AG10803 (cell line): ENCODE measurements around the gene TENM3.

Experiments used
- DNase-seq: peaks from one replicate; pipeline ENCODE4 v3.0.0; 2010; ENCODE audit warnings: low read depth
- H3K4me3 ChIP-seq: 2 replicates; pipeline ENCODE4 v1.5.1; 2011; ENCODE audit warnings: mild to moderate bottlenecking, low read length, control low read depth
- TF ChIP-seq, protein P1 (sequence below): conservative IDR thresholded peaks from 2 replicates; pipeline ENCODE4 v1.5.1; 2011; ENCODE audit warnings: mild to moderate bottlenecking, low read length, control low read depth, inconsistent platforms

TENM3 gene

GRCh38 chr4:182649698-182650477, 406.7 kb downstream of the TENM3 start:
- DNase-seq, result no peak
- no peak overlapping the region for H3K4me3 ChIP-seq
- TF ChIP-seq, protein P1, sequence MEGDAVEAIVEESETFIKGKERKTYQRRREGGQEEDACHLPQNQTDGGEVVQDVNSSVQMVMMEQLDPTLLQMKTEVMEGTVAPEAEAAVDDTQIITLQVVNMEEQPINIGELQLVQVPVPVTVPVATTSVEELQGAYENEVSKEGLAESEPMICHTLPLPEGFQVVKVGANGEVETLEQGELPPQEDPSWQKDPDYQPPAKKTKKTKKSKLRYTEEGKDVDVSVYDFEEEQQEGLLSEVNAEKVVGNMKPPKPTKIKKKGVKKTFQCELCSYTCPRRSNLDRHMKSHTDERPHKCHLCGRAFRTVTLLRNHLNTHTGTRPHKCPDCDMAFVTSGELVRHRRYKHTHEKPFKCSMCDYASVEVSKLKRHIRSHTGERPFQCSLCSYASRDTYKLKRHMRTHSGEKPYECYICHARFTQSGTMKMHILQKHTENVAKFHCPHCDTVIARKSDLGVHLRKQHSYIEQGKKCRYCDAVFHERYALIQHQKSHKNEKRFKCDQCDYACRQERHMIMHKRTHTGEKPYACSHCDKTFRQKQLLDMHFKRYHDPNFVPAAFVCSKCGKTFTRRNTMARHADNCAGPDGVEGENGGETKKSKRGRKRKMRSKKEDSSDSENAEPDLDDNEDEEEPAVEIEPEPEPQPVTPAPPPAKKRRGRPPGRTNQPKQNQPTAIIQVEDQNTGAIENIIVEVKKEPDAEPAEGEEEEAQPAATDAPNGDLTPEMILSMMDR, result no peak

DNA sequence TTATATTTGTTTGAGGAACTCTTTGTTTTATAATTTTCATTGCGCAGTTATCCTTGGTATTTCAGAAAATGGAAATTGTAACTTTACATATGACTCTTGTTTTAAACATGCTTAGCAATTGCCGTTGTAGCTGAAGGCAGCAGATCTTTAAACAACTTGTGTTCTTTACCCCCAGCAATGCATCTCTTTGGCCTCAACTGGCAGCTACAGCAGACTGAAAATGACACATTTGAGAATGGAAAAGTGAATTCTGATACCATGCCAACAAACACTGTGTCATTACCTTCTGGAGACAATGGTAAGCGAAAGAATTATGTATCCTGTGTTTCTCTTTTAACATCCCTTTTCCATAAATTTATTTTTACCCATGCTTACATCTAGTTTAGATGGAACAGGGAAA, 410.4 kb downstream of the TENM3 start:
- DNase-seq, result no peak
- H3K4me3 ChIP-seq, result no peak overlapping the region
- TF ChIP-seq, protein P1, result no peak

DNA sequence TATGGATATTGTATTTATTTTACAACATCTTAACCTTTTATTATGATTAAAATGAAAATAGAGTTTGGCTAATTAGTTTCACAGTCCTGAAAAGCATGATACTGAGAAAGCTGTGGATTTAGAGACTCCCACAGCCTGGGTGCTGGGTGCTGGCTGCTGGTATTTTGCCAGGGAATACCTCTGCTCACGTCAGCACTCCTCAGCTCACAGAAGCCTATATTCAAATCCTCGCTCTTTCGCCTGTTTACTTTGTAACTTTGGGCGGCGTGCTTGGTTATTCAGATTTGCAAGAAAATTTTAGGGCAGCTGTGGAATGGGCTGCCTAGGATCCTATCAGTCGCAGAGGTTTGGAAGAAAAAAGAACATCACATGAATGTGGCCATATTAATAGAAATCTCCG, 412.1 kb downstream of the TENM3 start:
- TF ChIP-seq, protein P1, result no peak
- no peak overlapping the region for H3K4me3 ChIP-seq
- no peak for DNase-seq

DNA sequence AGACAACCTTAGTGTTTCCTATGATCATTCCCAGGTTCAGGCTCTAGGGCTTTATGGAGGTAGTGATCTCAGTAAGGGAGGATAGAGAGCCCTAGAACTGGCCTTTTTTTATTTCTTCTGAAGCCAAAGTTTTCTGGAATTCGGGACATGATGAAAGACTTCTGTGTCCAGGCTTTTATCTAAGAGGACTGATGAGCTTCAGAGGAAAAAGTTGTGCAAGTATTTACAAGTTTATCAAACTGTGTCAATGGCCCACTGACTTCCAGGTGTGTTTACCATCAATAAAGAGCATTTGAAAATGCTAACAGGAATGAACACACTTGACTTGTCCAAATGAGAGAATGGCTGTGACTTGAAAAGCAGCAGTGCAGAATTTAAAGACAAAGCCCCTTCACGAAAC, 419.3 kb downstream of the TENM3 start:
- no peak for DNase-seq
- TF ChIP-seq, protein P1, result no peak

DNA sequence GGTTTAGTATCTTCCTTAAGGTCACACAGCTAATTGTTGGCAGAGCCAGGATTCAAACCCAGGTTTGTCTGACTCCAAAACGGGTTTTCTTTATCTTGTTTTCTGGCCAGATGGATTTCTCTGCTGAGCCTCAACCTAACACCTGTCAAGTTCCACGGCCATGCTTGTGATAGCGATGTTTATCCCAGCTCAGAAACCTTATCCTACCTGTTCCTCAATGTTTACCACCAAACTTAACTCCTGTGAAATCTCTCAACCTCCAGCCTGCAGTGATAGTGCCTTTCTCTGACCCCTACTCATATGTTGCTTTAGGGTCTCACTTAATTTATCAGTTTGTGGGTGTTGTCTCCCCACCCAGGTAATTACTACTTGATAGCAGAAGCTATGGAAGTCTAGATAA, 428.0 kb downstream of the TENM3 start:
- H3K4me3 ChIP-seq, result no peak overlapping the region
- TF ChIP-seq, protein P1, result no peak
- DNase-seq, result no peak

More for the DNA sequence above, 419.3 kb downstream of the TENM3 start:
- no peak overlapping the region for H3K4me3 ChIP-seq

- no peak for DNase-seq
- TF ChIP-seq, protein P1, result no peak
- H3K4me3 ChIP-seq, result no peak overlapping the region
Measured at GRCh38 chr4:182671749-182672148, 428.5 kb downstream of the TENM3 start.

GRCh38 chr4:182678590-182678989, 435.4 kb downstream of the TENM3 start:
- H3K4me3 ChIP-seq, result no peak overlapping the region
- TF ChIP-seq, protein P1, result no peak
- DNase-seq, result no peak
